CD8-positive, alpha-beta memory T cell (primary cell): ENCODE data around the gene NKAIN4. TPM values are rescaled to one million over a fixed set of nuclear protein-coding genes. Genes with fewer than 3 reads are reported as not detected.

ENCODE experiments used
- CTCF ChIA-PET: fragments of 350-600 bp; sonication (Branson Sonifier 250); formaldehyde crosslinking; loops from one replicate; lab custom pipeline; 2021; ENCODE audit warnings: antibody characterized with exemption; lab: Charles Lee
- POLR2A ChIA-PET: fragments of 350-600 bp; sonication (Branson Sonifier 250); formaldehyde crosslinking; loops from one replicate; lab custom pipeline; 2021; ENCODE audit warnings: antibody characterized with exemption; lab: Charles Lee
- DNase-seq, 5 donors: peaks; one replicate each; pipeline versions ENCODE4 v3.0.0 to v3.0.0-alpha.2; 2020 to 2022; ENCODE audit warnings: mixed read lengths in 1 of 5
- H3K27ac ChIP-seq: one replicate; pipeline ENCODE4 v1.7.0; 2013; ENCODE audit warnings: low read depth, mild to moderate bottlenecking, low read length, moderate library complexity
- H3K27me3 ChIP-seq: 2 replicates; pipeline ENCODE4 v1.7.0; 2013; ENCODE audit warnings: low read length, mild to moderate bottlenecking; ENCODE audit not compliant: insufficient read depth, poor library complexity, severe bottlenecking
- H3K36me3 ChIP-seq: 2 replicates; pipeline ENCODE4 v1.7.0; 2013; ENCODE audit warnings: mild to moderate bottlenecking, low read length, moderate library complexity; ENCODE audit not compliant: insufficient read depth
- H3K4me1 ChIP-seq: 2 replicates; pipeline ENCODE4 v1.7.0; 2013; ENCODE audit warnings: mild to moderate bottlenecking, low read length, moderate library complexity; ENCODE audit not compliant: insufficient read depth
- H3K4me3 ChIP-seq: 2 replicates; pipeline ENCODE4 v1.7.0; 2013; ENCODE audit warnings: mild to moderate bottlenecking, low read length
- H3K9me3 ChIP-seq: 2 replicates; pipeline ENCODE4 v1.7.0; 2013; ENCODE audit warnings: mild to moderate bottlenecking, low read length
- H3K27ac Mint-ChIP-seq, 8 donors: one replicate each; pipeline ENCODE4 v1.8.0; 2020 to 2021; ENCODE audit warnings: mixed read lengths in 8 of 8, mild to moderate bottlenecking in 6 of 8, inconsistent platforms in 3 of 8, moderate library complexity in 3 of 8
- H3K27me3 Mint-ChIP-seq, 2 donors: one replicate each; pipeline ENCODE4 v1.8.0; 2020 to 2021; ENCODE audit warnings: mixed read lengths in 2 of 2, mild to moderate bottlenecking in 1 of 2, moderate library complexity in 1 of 2
- H3K36me3 Mint-ChIP-seq, 3 donors: one replicate each; pipeline ENCODE4 v1.8.0; 2020 to 2021; ENCODE audit warnings: mixed read lengths in 3 of 3, inconsistent platforms in 1 of 3, mild to moderate bottlenecking in 1 of 3
- H3K4me1 Mint-ChIP-seq, 3 donors: one replicate each; pipeline ENCODE4 v1.8.0; 2020 to 2021; ENCODE audit warnings: mixed read lengths in 3 of 3, inconsistent platforms in 1 of 3, mild to moderate bottlenecking in 1 of 3
- H3K4me3 Mint-ChIP-seq, 7 donors: one replicate each; pipeline ENCODE4 v1.8.0; 2020 to 2021; ENCODE audit warnings: mixed read lengths in 7 of 7, mild to moderate bottlenecking in 6 of 7, moderate library complexity in 4 of 7, inconsistent platforms in 2 of 7
- H3K9me3 Mint-ChIP-seq, 5 donors: one replicate each; pipeline ENCODE4 v1.8.0; 2020 to 2022; ENCODE audit warnings: mixed read lengths in 5 of 5, mild to moderate bottlenecking in 3 of 5, moderate library complexity in 2 of 5, inconsistent platforms in 1 of 5
- polyA plus RNA-seq: library from polyadenylated mRNA; unstranded; fragments of 300-500 nt; fragmentation: Illumina TruSeq; gene quantifications from one replicate; pipeline ENCODE4 v1.2.3, GENCODE V29; 2021
- total RNA-seq, 2 experiments: library from RNA; stranded (reverse); gene quantifications; one replicate each; pipeline ENCODE4 v1.2.3, GENCODE V29; 2021

NKAIN4 gene
- total and polyA plus RNA-seq, 3 experiments from 2014 or later = not detected

- H3K27ac Mint-ChIP-seq = no peak overlapping the region
- ChIA-PET CTCF (interaction anchor here (2.5 kb wide), 1 partner anchor 69 kb away, joined by 11 read pairs; no protein-coding TSS in a partner anchor), POLR2A (no interaction called here)
- H3K9me3 Mint-ChIP-seq = no peaks in the 10 kb centered on the region
- H3K4me3 ChIP-seq = no peak overlapping the region
- peaks cover 0 to 21% (median 0%) of the 10 kb centered on the region in 3 donors for H3K36me3 Mint-ChIP-seq
- no peaks in the 10 kb centered on the region for H3K27me3 ChIP-seq
- no peak overlapping the region for H3K4me3 Mint-ChIP-seq
- no peaks in the 10 kb centered on the region for H3K36me3 ChIP-seq
- peaks cover 12% of the 10 kb centered on the region for H3K4me1 ChIP-seq
- peaks cover 6 to 15% (median 13%) of the 10 kb centered on the region in 3 donors for H3K4me1 Mint-ChIP-seq
- no peaks in the 10 kb centered on the region for H3K9me3 ChIP-seq
- peaks cover 0 to 15% of the 10 kb centered on the region in 2 donors for H3K27me3 Mint-ChIP-seq
- DNase-seq = no peak
- H3K27ac ChIP-seq = no peak overlapping the region
Measured at GRCh38 chr20:63291811-63292210, 37.5 kb upstream of the NKAIN4 start.

- Mint-ChIP-seq H3K4me3 (peak overlapping the region in 1 of 7 donors; percentile 82), H3K27ac (no peak overlapping the region), H3K27me3 (peaks cover 0 to 13% of the 10 kb centered on the region in 2 donors), H3K4me1 (peaks cover 6 to 12% (median 12%) of the 10 kb centered on the region in 3 donors), H3K9me3 (no peaks in the 10 kb centered on the region), H3K36me3 (peaks cover 0 to 27% (median 0%) of the 10 kb centered on the region in 3 donors)
- Histone ChIP-seq H3K4me1 (peaks cover 9% of the 10 kb centered on the region), H3K36me3 (no peaks in the 10 kb centered on the region), H3K27me3 (no peaks in the 10 kb centered on the region), H3K9me3 (no peaks in the 10 kb centered on the region), H3K4me3 (no peak overlapping the region), H3K27ac (no peak overlapping the region)
- ChIA-PET POLR2A (no interaction called here), CTCF (interaction anchor here (2.5 kb wide), 1 partner anchor 68 kb away, joined by 11 read pairs; no protein-coding TSS in a partner anchor)
- DNase-seq = peak; percentile 38 to 64 (median 50)
Measured at GRCh38 chr20:63290677-63291472, 36.6 kb upstream of the NKAIN4 start.

GRCh38 chr20:63290136-63290676 is 35.9 kb upstream of the NKAIN4 start:
- no peak for DNase-seq
- peak overlapping the region in 1 of 8 donors; percentile 50 for H3K27ac Mint-ChIP-seq

GRCh38 chr20:63289311-63290135 is 35.3 kb upstream of the NKAIN4 start:
- no peaks in the 10 kb centered on the region for H3K9me3 Mint-ChIP-seq
- H3K9me3 ChIP-seq = no peaks in the 10 kb centered on the region
- CTCF ChIA-PET = no interaction called here
- H3K4me3 Mint-ChIP-seq = peak overlapping the region in 1 of 7 donors; percentile 61
- H3K4me1 Mint-ChIP-seq = no peaks in the 10 kb centered on the region
- POLR2A ChIA-PET = interaction anchor here (1.0 kb wide), 1 partner anchor 17 kb away, joined by 3 read pairs; the partner anchor contains the start of gene ARFGAP1
- no peaks in the 10 kb centered on the region for H3K27me3 Mint-ChIP-seq
- H3K27ac ChIP-seq = no peak overlapping the region
- no peaks in the 10 kb centered on the region for H3K4me1 ChIP-seq
- H3K36me3 ChIP-seq = no peaks in the 10 kb centered on the region
- no peaks in the 10 kb centered on the region for H3K27me3 ChIP-seq
- H3K4me3 ChIP-seq = no peak overlapping the region
- H3K27ac Mint-ChIP-seq = peak overlapping the region in 1 of 8 donors; percentile 50
- DNase-seq = no peak
- H3K36me3 Mint-ChIP-seq = peaks cover 0 to 35% (median 0%) of the 10 kb centered on the region in 3 donors

More at GRCh38 chr20:63290136-63290676, 35.9 kb upstream of the NKAIN4 start:
- Mint-ChIP-seq H3K36me3 (peaks cover 0 to 32% (median 0%) of the 10 kb centered on the region in 3 donors), H3K27me3 (peaks cover 0 to 6% of the 10 kb centered on the region in 2 donors), H3K9me3 (no peaks in the 10 kb centered on the region), H3K4me1 (peaks cover 1 to 5% (median 5%) of the 10 kb centered on the region in 3 donors), H3K4me3 (no peak overlapping the region)
- H3K36me3 ChIP-seq = no peaks in the 10 kb centered on the region
- H3K9me3 ChIP-seq = no peaks in the 10 kb centered on the region
- no peaks in the 10 kb centered on the region for H3K27me3 ChIP-seq
- CTCF ChIA-PET = no interaction called here
- POLR2A ChIA-PET = no interaction called here
- H3K4me3 ChIP-seq = no peak overlapping the region
- H3K4me1 ChIP-seq = peaks cover 2% of the 10 kb centered on the region
- H3K27ac ChIP-seq = no peak overlapping the region

GRCh38 chr20:63288581-63289251 is 34.5 kb upstream of the NKAIN4 start:
- no peaks in the 10 kb centered on the region for H3K4me1 ChIP-seq
- no peaks in the 10 kb centered on the region for H3K9me3 Mint-ChIP-seq
- peaks cover 0 to 39% (median 0%) of the 10 kb centered on the region in 3 donors for H3K36me3 Mint-ChIP-seq
- peak overlapping the region in 1 of 8 donors; percentile 78 for H3K27ac Mint-ChIP-seq
- no peak overlapping the region for H3K27ac ChIP-seq
- no peaks in the 10 kb centered on the region for H3K36me3 ChIP-seq
- H3K27me3 Mint-ChIP-seq = no peaks in the 10 kb centered on the region
- CTCF ChIA-PET = interaction anchor here (1.0 kb wide), 1 partner anchor 64 kb away, joined by 3 read pairs; no protein-coding TSS in a partner anchor
- no peaks in the 10 kb centered on the region for H3K27me3 ChIP-seq
- no peak overlapping the region for H3K4me3 ChIP-seq
- no peak for DNase-seq
- POLR2A ChIA-PET = interaction anchor here (1.0 kb wide), 1 partner anchor 16 kb away, joined by 3 read pairs; the partner anchor contains the start of gene ARFGAP1
- H3K9me3 ChIP-seq = no peaks in the 10 kb centered on the region
- no peak overlapping the region for H3K4me3 Mint-ChIP-seq
- H3K4me1 Mint-ChIP-seq = peaks cover 3 to 5% (median 5%) of the 10 kb centered on the region in 3 donors

- H3K27me3 ChIP-seq = no peaks in the 10 kb centered on the region
- ChIA-PET CTCF (interaction anchor here (1.0 to 1.5 kb wide), 3 partner anchors 15 to 65 kb away, joined by 3 to 4 read pairs (median 3); partner anchors contain the start of gene ARFGAP1), POLR2A (interaction anchor here (1.0 kb wide), 1 partner anchor 15 kb away, joined by 3 read pairs; the partner anchor contains the start of gene ARFGAP1)
- Mint-ChIP-seq H3K4me1 (peaks cover 4 to 7% (median 7%) of the 10 kb centered on the region in 3 donors), H3K9me3 (no peaks in the 10 kb centered on the region), H3K4me3 (peak overlapping the region in 1 of 7 donors; percentile 23), H3K27me3 (no peaks in the 10 kb centered on the region), H3K36me3 (peaks cover 0 to 47% (median 0%) of the 10 kb centered on the region in 3 donors), H3K27ac (no peak overlapping the region)
- DNase-seq = no peak
- H3K36me3 ChIP-seq = no peaks in the 10 kb centered on the region
- H3K4me1 ChIP-seq = no peaks in the 10 kb centered on the region
- no peak overlapping the region for H3K4me3 ChIP-seq
- H3K27ac ChIP-seq = no peak overlapping the region
- no peaks in the 10 kb centered on the region for H3K9me3 ChIP-seq
Measured at GRCh38 chr20:63287697-63288580, 33.7 kb upstream of the NKAIN4 start.
